HCT116 (cell line): Measurements from ENCODE around the gene TMEM169. TPM values are rescaled to one million over a fixed set of nuclear protein-coding genes. Genes with fewer than 3 reads are reported as not detected.

ENCODE experiments used
- ATAC-seq: fragments of 200-7000 bp; cut with Tn5 transposase; 2 replicates; pipeline ENCODE4 v1.9.1; 2020; ENCODE audit warnings: mild to moderate bottlenecking, moderate library complexity
- BruUV-seq: library from RNA; stranded (reverse); fragments of 400-500 nt; replicated peaks from 2 replicates; lab custom pipeline; 2021; lab: Mats Ljungman, UMichigan
- CTCF ChIA-PET: fragments of 300-600 bp; sonication (Branson Sonifier 250); formaldehyde crosslinking; loops from one replicate; lab custom pipeline; 2021; ENCODE audit warnings: antibody characterized with exemption; lab: Charles Lee
- POLR2A ChIA-PET: fragments of 300-600, 350-600 bp; sonication (Branson Sonifier 250); formaldehyde crosslinking; loops from one replicate; lab custom pipeline; 2021; ENCODE audit warnings: antibody characterized with exemption; lab: Charles Lee
- RAD21 ChIA-PET, 2 experiments: fragments of 300-600 bp; sonication (Branson Sonifier 250); formaldehyde crosslinking; loops; one replicate each; lab custom pipeline; 2023; ENCODE audit warnings: low total read pairs in 2 of 2; ENCODE audit not compliant: uncharacterized antibody in 2 of 2, unreplicated experiment in 2 of 2, low non-redundant PET in 1 of 2; lab: Charles Lee
- DNase-seq: peaks from one replicate; pipeline ENCODE4 v3.0.0-alpha.2; 2010; ENCODE audit warnings: low read depth, low spot score
- H2AFZ ChIP-seq: fragments of 200-600 bp; shearing (Covaris generic), sonication (generic); 2 replicates; pipeline ENCODE4 v1.6.1; 2017; ENCODE audit warnings: low read depth, mixed run types, mixed read lengths, antibody characterized with exemption, low read length; ENCODE audit not compliant: poor library complexity, severe bottlenecking
- H3K27ac ChIP-seq: 2 replicates; pipeline ENCODE4 v1.5.1; 2012; ENCODE audit warnings: low read depth, low read length
- H3K27me3 ChIP-seq: fragments of 200-600 bp; sonication (generic); 2 replicates; pipeline ENCODE4 v1.6.1; 2016; ENCODE audit warnings: mixed run types, low read length, mixed read lengths; ENCODE audit not compliant: insufficient read depth
- H3K36me3 ChIP-seq, 2 experiments: fragments of 200-500 bp in 1 of 2; fragments of 200-600 bp in 1 of 2; sonication (Bioruptor generic) in 1 of 2; sonication (generic) in 1 of 2; 2 replicates each; pipeline versions ENCODE4 v1.5.1 to v1.6.1; 2014 to 2016; ENCODE audit warnings: low read length in 2 of 2, inconsistent platforms in 1 of 2, mixed read lengths in 1 of 2, mixed run types in 1 of 2; ENCODE audit not compliant: insufficient read depth in 2 of 2, control insufficient read depth in 1 of 2
- H3K4me1 ChIP-seq, 2 experiments: fragments of 200-600 bp in 1 of 2; sonication (generic) in 1 of 2; 2 replicates each; pipeline versions ENCODE4 v1.5.1 to v1.6.1; 2012 to 2017; ENCODE audit warnings: low read length in 2 of 2, inconsistent platforms in 1 of 2, mild to moderate bottlenecking in 1 of 2, mixed read lengths in 1 of 2, mixed run types in 1 of 2, moderate library complexity in 1 of 2; ENCODE audit not compliant: insufficient read depth in 2 of 2, control insufficient read depth in 1 of 2
- H3K4me2 ChIP-seq: fragments of 200-600 bp; sonication (generic); 2 replicates; pipeline ENCODE4 v1.6.1; 2017; ENCODE audit warnings: mixed run types, low read length, mixed read lengths
- H3K4me3 ChIP-seq, 2 experiments: fragments of 200-600 bp in 1 of 2; sonication (generic) in 1 of 2; replicated peaks in 1 of 2; 2 replicates each; pipeline ENCODE4 v1.5.1; 2011 to 2016; ENCODE audit warnings: low read length in 2 of 2, control low read depth in 1 of 2, low read depth in 1 of 2, mild to moderate bottlenecking in 1 of 2, mixed read lengths in 1 of 2, mixed run types in 1 of 2
- H3K79me2 ChIP-seq: fragments of 200-600 bp; sonication (generic); 2 replicates; pipeline ENCODE4 v1.6.1; 2017; ENCODE audit warnings: mild to moderate bottlenecking, mixed run types, low read length, moderate library complexity, mixed read lengths; ENCODE audit not compliant: insufficient read depth
- H3K9ac ChIP-seq: fragments of 200-600 bp; sonication (generic); 2 replicates; pipeline ENCODE4 v1.6.1; 2016; ENCODE audit warnings: low read length, mixed read lengths
- H3K9me2 ChIP-seq: fragments of 200-600 bp; sonication (generic), shearing (Covaris generic); 2 replicates; pipeline ENCODE4 v1.6.1; 2017; ENCODE audit warnings: mixed run types, mild to moderate bottlenecking, moderate library complexity; ENCODE audit not compliant: insufficient read depth
- H3K9me3 ChIP-seq, 2 experiments: fragments of 200-500 bp in 1 of 2; fragments of 200-600 bp in 1 of 2; sonication (Bioruptor generic) in 1 of 2; sonication (generic) in 1 of 2; 2 replicates each; pipeline ENCODE4 v1.6.1; 2014 to 2017; ENCODE audit warnings: low read length in 2 of 2, mixed read lengths in 2 of 2, inconsistent platforms in 1 of 2, low read depth in 1 of 2, mild to moderate bottlenecking in 1 of 2, mixed run types in 1 of 2, moderate library complexity in 1 of 2; ENCODE audit not compliant: control insufficient read depth in 1 of 2, insufficient read depth in 1 of 2
- H4K20me1 ChIP-seq: fragments of 200-600 bp; sonication (generic), shearing (Covaris generic); 2 replicates; pipeline ENCODE4 v1.6.1; 2017; ENCODE audit warnings: mixed run types, mild to moderate bottlenecking, moderate library complexity; ENCODE audit not compliant: insufficient read depth
- ATF3 ChIP-seq: IDR thresholded peaks from 2 replicates; pipeline ENCODE4 v1.6.1; 2012
- CBX3 ChIP-seq: IDR thresholded peaks from 2 replicates; pipeline ENCODE4 v1.6.1; 2012; ENCODE audit warnings: low read depth
- CEBPB ChIP-seq: IDR thresholded peaks from 2 replicates; pipeline ENCODE4 v1.6.1; 2012; ENCODE audit warnings: low read depth
- CTCF ChIP-seq, 3 experiments: fragments of 200-600 bp in 1 of 3; sonication (generic) in 1 of 3; IDR thresholded peaks in 2 of 3; conservative IDR thresholded peaks in 1 of 3; 2 replicates each; pipeline ENCODE4 v1.5.1; 2012 to 2017; ENCODE audit warnings: low read depth in 2 of 3, low read length in 2 of 3, antibody characterized with exemption in 1 of 3, borderline replicate concordance in 1 of 3, control low read depth in 1 of 3, mild to moderate bottlenecking in 1 of 3, mixed read lengths in 1 of 3, mixed run types in 1 of 3, moderate library complexity in 1 of 3; ENCODE audit not compliant: insufficient read depth in 1 of 3
- ELF1 ChIP-seq: IDR thresholded peaks from 2 replicates; pipeline ENCODE4 v1.6.1; 2012; ENCODE audit warnings: low read depth, borderline replicate concordance
- EZH2 ChIP-seq: fragments of 200-600 bp; sonication (generic); IDR thresholded peaks from 2 replicates; pipeline ENCODE4 v1.6.1; 2017; ENCODE audit warnings: antibody characterized with exemption, mixed run types
- FOSL1 ChIP-seq: IDR thresholded peaks from 2 replicates; pipeline ENCODE4 v1.6.1; 2012; ENCODE audit warnings: low read depth
- MAX ChIP-seq: IDR thresholded peaks from 2 replicates; pipeline ENCODE4 v1.6.1; 2012
- POLR2A ChIP-seq: IDR thresholded peaks from 2 replicates; pipeline ENCODE4 v1.7.0; 2011; ENCODE audit warnings: borderline replicate concordance; ENCODE audit not compliant: insufficient read depth, insufficient read length; ENCODE audit errors: extremely low read depth
- POLR2AphosphoS5 ChIP-seq: IDR thresholded peaks from 2 replicates; pipeline ENCODE4 v1.6.1; 2011; ENCODE audit warnings: mild to moderate bottlenecking, low read depth, low read length, moderate library complexity
- RAD21 ChIP-seq: IDR thresholded peaks from 2 replicates; pipeline ENCODE4 v1.6.1; 2012; ENCODE audit warnings: low read depth, mild to moderate bottlenecking
- REST ChIP-seq: IDR thresholded peaks from 2 replicates; pipeline ENCODE4 v1.6.1; 2012; ENCODE audit warnings: low read depth
- SIN3A ChIP-seq: IDR thresholded peaks from 2 replicates; pipeline ENCODE4 v1.6.1; 2012; ENCODE audit warnings: low read depth
- SP1 ChIP-seq: IDR thresholded peaks from 2 replicates; pipeline ENCODE4 v1.6.1; 2012; ENCODE audit warnings: low read depth
- SRF ChIP-seq: IDR thresholded peaks from 2 replicates; pipeline ENCODE4 v1.6.1; 2012; ENCODE audit warnings: low read depth
- TCF7L2 ChIP-seq: IDR thresholded peaks from 2 replicates; pipeline ENCODE4 v1.7.0; 2011; ENCODE audit warnings: borderline replicate concordance, inconsistent platforms; ENCODE audit not compliant: insufficient read depth, insufficient read length; ENCODE audit errors: extremely low read depth
- YY1 ChIP-seq: IDR thresholded peaks from 2 replicates; pipeline ENCODE4 v1.6.1; 2011; ENCODE audit warnings: low read length, low read depth, moderate library complexity, mild to moderate bottlenecking; ENCODE audit not compliant: insufficient replicate concordance; ENCODE audit errors: extremely low read depth
- ZFX ChIP-seq: fragments of 450-650 bp; IDR thresholded peaks from 2 replicates; pipeline ENCODE4 v1.6.1; 2017
- intact Hi-C: fragments of 100-400 bp; cut with micrococcal nuclease; formaldehyde crosslinking; loops from 2 replicates; pipeline ENCODE4 v1.10.0; 2022
- total RNA-seq: library from RNA; stranded (reverse); gene quantifications from one replicate; pipeline ENCODE4 v1.2.1, GENCODE V29; 2021; ENCODE audit not compliant: unreplicated experiment

TMEM169 gene
- total RNA-seq, 1 experiment from 2014 or later: 0.42 TPM

GRCh38 chr2:216146573-216146972, 64.9 kb downstream of the TMEM169 start:
- ChIA-PET CTCF (no interaction called here), POLR2A (no interaction called here), RAD21 (no interaction called here)
- Histone ChIP-seq H3K36me3 (peaks cover 72 to 74% of the 10 kb centered on the region in 2 experiments), H3K79me2 (peaks cover 94% of the 10 kb centered on the region), H3K9ac (no peak overlapping the region), H3K4me2 (no peak overlapping the region), H2AFZ (no peak overlapping the region), H3K9me3 (no peaks in the 10 kb centered on the region), H3K27ac (no peak overlapping the region), H4K20me1 (peaks cover 21% of the 10 kb centered on the region; the same call in 1 of the 2 replicates), H3K4me1 (no peaks in the 10 kb centered on the region), H3K9me2 (no peaks in the 10 kb centered on the region), H3K4me3 (no peak overlapping the region), H3K27me3 (no peaks in the 10 kb centered on the region)
- no TSS peak for BruUV-seq
- DNase-seq: no peak
- no peak for TF ChIP-seq RAD21
- no peak for TF ChIP-seq CEBPB
- no peak for TF ChIP-seq ELF1
- TF ChIP-seq SRF: no peak
- TF ChIP-seq MAX: no peak
- no peak for TF ChIP-seq YY1
- no peak for TF ChIP-seq POLR2A
- no peak for TF ChIP-seq ATF3
- no peak for TF ChIP-seq REST
- TF ChIP-seq EZH2: no peak
- TF ChIP-seq SIN3A: no peak
- no peak for TF ChIP-seq CTCF (IDR thresholded peaks at IDR 0.05 in 2 of 3, conservative IDR thresholded peaks at IDR 0.05 in 1 of 3; ENCODE audit: borderline replicate concordance in 1 of 3, insufficient read depth in 1 of 3, low read depth in 2 of 3, low read length in 2 of 3)
- TF ChIP-seq CBX3: no peak
- no peak for TF ChIP-seq SP1
- no peak for TF ChIP-seq FOSL1
- no peak for TF ChIP-seq TCF7L2
- no peak for TF ChIP-seq POLR2AphosphoS5
- TF ChIP-seq ZFX: no peak
- ATAC-seq: no peak
- intact Hi-C loops: no loop called here
